Activated CD8-positive, alpha-beta memory T cell treated with anti-CD3 and anti-CD28 coated beads, Interleukin-2, amount 50 U/mL, for 4 hours (primary cell): ENCODE measurements around the gene UGT3A2.

Source experiments
- DNase-seq: peaks from one replicate; pipeline ENCODE4 v3.0.0-alpha.2; 2020

The UGT3A2 gene, protein sequence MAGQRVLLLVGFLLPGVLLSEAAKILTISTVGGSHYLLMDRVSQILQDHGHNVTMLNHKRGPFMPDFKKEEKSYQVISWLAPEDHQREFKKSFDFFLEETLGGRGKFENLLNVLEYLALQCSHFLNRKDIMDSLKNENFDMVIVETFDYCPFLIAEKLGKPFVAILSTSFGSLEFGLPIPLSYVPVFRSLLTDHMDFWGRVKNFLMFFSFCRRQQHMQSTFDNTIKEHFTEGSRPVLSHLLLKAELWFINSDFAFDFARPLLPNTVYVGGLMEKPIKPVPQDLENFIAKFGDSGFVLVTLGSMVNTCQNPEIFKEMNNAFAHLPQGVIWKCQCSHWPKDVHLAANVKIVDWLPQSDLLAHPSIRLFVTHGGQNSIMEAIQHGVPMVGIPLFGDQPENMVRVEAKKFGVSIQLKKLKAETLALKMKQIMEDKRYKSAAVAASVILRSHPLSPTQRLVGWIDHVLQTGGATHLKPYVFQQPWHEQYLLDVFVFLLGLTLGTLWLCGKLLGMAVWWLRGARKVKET

DNA sequence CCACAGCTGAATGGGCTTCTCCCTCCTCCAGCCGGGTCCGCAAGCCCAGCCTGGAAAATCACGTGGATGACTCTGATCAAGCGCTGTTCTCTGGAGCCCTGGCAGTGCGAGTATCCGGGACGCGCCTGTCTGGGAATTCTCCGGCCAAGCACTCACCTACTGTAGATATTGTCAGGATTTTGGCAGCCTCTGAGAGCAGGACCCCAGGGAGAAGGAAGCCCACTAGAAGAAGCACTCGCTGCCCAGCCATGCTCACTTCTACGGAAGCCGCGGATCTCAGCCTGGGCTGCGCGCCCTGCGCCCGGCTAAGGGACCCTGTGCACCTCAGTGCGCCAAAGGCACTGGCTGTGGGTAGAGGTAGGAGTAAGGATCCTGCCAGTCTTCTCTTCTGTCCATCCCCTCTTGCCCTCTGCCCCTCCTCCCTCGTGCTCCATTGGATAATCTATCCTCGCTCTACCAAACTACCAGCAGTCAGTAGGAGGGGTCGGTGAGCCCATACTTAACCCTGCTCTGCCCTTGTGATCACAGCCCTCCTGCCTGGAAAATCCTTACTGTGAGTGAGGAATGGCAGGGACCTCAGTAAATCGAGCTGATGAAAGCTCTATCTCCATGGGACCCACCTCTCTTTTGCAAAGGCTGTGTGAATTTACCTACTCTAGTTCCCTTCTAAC is at the start of gene UGT3A2:
Gene UGT3A2 (minus strand): TSS at position 343 of the 671 bp plus-strand sequence. CDS start 93 bp downstream, at position 250.
- DNase-seq: no peak

GRCh38 chr5:36111238-36111637 is 44.6 kb upstream of the UGT3A2 start:
- no peak for DNase-seq

DNA sequence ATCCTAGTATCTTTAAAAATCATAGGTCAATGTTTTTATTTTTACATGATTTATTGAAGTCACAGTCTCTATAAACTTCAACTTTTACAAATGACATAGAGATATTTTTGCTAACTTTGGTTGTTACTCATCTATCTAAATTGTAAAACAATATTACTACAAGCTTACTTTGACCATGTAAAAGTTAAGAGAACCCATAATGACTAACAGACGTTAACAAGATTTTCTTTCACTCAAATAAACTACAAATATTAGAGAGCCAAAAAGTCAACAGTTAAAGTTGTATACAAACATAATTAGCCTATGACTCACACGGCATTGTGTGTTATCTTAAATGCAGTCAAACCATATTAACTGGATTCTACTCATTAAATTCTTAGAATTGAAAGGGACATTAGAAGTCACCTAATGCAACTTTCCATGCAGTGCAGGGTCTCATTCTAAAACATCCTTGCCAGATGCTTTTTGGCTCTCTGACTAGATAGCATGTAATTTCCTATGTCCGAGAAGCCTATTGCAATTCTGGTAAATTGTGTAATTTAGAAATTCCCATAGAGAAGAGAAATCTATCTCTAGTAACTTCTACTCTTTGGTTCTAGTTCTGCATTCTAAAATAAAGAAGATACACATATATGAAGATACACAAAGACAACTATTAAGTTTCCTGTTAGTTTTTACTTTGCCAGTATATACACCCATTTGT is 42.2 kb upstream of the UGT3A2 start:
- no peak for DNase-seq

GRCh38 chr5:36105819-36106218 is 39.1 kb upstream of the UGT3A2 start:
- DNase-seq: no peak

GRCh38 chr5:36099748-36100147 is 33.1 kb upstream of the UGT3A2 start:
- DNase-seq: no peak

DNA sequence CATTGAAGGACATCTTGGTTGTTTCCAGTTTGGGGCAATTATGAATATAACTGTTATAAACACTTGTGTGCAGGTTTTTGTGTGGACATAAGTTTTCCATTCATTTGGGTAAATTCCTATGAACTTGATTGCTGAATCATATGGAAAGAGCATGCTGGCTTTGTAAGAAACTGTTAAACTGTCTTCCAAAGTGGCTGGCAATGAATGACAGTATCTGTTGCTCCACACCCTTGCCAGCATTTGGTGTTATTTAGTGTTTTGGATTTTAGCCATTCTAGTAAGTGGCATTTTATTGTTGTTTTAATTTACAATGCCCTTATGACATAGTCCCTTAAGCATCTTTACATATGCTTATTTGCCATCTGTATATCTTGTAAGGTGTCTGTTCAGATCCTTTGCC is 29.8 kb upstream of the UGT3A2 start:
- no peak for DNase-seq

DNA sequence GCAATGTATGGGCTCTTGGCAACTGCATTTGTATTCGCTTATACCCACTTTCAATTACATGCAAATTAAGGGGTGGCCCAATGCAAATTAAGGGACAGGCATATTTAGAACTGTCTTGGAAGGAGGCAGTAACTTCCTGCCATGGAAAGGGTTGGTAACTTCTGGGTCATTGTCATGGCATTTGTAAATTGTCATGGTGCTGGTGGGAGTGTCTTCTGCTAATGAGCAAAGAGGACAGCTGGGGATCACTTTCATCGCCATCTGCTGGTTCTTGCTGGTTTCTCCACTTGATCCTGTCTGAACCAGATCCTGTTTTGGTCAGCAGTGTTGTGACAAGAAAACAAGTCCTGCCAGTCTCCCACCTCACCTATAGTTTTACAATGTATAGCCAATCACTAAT is 23.3 kb upstream of the UGT3A2 start:
- no peak for DNase-seq

- DNase-seq: no peak
These were observed 12.6 kb upstream of the UGT3A2 start for GRCh38 chr5:36079200-36079781.

DNA sequence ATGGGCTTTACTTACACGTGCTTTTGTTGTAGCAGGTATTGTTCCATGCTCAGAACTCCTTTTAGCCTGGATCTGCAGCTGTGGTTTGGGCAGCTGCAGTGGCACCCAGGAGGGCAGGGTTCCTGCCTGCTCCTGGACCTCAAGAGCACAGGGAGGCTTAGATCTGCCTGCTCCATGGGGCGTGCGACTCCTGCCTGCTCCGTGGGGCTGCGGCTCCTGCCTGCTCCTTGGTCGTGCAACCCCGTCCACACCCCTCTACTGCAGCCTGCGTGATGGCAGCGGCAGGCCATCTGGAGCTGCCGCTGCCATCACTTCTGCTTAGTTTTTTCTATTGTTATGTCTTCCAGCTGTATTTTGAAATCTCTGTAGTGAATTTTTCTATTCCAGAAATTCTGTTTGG is 11.7 kb upstream of the UGT3A2 start:
- DNase-seq: no peak

DNA sequence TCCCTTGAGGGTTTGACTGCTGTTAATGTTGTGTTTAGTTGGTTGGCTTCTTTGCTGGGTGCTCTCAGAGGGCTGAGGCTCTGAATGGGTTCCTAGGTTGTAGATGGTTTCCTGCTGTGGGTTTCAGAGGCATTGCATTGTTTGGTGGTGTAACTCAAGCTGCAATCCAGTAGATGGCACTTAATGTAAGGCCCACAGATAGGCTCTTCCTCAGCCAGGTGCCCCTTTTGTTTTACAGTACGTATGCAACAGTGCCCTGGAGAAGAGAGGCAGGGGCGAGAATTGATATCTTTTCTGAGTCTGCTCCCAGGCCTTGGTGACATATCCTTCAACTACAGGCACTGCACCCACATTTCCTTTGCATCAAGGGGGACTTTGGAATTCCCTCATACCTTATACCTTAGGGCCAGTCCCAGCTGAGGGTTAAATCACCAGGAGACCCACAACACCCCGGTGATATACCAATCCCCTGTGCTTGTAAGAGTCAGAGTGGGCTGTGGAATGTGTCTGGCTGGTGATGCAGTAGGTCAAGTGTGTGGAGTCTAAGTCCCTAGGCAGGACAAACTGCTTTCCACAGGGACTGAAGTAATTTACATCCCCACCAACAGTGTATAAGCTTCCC is 7.0 kb upstream of the UGT3A2 start:
- DNase-seq: no peak

- no peak for DNase-seq
These were observed 4.2 kb upstream of the UGT3A2 start for GRCh38 chr5:36070687-36071571.

DNA sequence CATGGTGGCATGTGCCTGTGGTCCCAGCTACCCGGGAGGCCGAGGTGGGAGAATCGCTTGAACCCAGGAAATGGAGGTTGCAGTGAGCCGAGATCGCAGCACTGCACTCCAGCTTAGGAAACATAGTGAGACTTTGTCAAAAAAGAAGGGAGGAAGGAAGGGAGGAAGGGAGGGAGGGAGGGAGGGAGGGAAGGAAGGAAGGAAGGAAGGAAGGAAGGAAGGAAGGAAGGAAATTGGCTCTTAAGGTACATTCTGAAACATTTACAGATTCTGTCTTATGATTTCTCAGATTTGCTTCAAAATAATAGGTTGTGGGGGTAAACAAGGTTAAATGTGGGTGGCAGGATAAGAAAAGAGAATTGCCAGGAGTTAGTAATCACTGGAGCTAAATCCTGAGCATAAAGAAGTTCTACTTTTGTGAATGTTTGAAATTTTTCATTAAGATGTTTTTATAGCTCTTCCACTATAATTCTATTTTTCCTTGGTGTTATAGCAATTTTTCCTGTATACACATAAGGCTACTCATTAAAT is 2.1 kb upstream of the UGT3A2 start:
- DNase-seq: no peak

- no peak for DNase-seq
These were observed 612 bp downstream of the UGT3A2 start for GRCh38 chr5:36066001-36066539.

GRCh38 chr5:36060420-36060887 is 6.2 kb downstream of the UGT3A2 start:
- no peak for DNase-seq

DNA sequence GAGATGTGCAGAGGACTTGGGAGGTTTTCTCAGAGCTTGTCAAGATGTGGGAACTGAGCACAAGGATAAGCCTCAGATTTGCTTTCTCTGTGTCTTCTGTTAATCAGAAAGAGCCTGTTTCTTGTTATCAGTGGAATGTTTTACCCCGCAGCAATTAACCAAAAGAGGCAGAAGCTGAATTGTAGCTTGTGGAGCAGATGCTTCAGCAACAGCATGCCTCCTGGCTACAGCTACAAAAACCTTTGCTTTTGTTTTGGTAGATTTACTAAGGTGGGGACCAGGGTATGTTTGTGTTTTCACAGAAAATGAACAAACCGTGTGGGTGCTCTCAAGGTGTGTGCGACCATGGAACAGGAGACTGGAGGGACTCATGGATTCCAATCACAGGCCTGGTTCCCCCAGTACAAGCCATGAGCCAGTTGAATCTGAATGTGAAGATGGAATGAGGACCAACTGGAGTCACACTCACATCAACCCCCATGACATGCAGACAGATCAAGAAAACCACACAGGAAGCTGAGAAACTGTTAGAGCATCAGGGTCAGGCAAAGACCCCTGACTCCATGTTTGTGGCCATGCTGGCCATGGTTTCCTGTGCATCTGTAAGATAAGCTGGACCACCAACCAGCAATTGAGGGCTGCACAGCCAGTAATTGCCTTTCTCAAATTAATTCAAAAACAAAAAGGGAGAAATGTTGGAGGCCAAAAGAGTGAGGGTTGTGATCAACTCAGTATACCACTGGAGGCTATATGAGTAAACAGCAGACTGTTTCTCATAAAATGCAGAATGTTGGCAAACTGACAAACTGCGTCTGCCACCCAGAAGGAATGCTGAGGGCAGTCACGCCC is 6.9 kb downstream of the UGT3A2 start:
- DNase-seq: no peak

DNA sequence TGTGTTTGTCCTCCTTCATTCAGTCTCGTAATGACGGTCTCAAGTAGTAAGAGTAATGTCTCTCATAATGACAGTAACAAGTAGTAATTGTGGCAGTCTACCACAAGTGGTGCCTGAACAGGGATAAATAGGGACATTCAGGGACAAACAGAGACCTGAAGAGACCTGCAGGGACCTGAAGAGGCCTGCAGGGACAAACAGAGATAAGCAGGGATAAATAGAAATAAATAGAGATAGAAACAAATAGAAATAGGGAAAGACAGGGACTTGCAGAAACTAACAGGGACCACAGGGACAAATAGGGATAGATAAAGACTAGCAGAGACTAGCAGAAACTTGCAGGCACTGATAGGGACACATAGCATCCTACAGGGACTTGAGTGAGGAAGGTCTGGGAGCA is 7.9 kb downstream of the UGT3A2 start:
- no peak for DNase-seq

- DNase-seq: no peak
These were observed 9.3 kb downstream of the UGT3A2 start for GRCh38 chr5:36057386-36057785.

- DNase-seq: no peak
These were observed 10.3 kb downstream of the UGT3A2 start for GRCh38 chr5:36056422-36056821.

- DNase-seq: no peak
These were observed 10.7 kb downstream of the UGT3A2 start for GRCh38 chr5:36055984-36056383.

- no peak for DNase-seq
These were observed 12.0 kb downstream of the UGT3A2 start for GRCh38 chr5:36054647-36055046.
